ENCODE results near the gene TSPAN2.

The TSPAN2 gene

GRCh38 chr1:115073298-115074087, 15.8 kb downstream of the TSPAN2 start:
- no peak for TF ChIP-seq CTCF (IDR thresholded peaks at IDR 0.05)

- no peak for TF ChIP-seq CTCF (IDR thresholded peaks at IDR 0.05)
These were observed 18.2 kb downstream of the TSPAN2 start for GRCh38 chr1:115071012-115071664.

GRCh38 chr1:115069659-115070308, 19.5 kb downstream of the TSPAN2 start:
- TF ChIP-seq CTCF (IDR thresholded peaks at IDR 0.05) = no peak

- no peak for TF ChIP-seq CTCF (IDR thresholded peaks at IDR 0.05)
These were observed 20.3 kb downstream of the TSPAN2 start for GRCh38 chr1:115068826-115069585.

GRCh38 chr1:115067161-115067859, 22.0 kb downstream of the TSPAN2 start:
- no peak for TF ChIP-seq CTCF (IDR thresholded peaks at IDR 0.05)

- no peak for TF ChIP-seq CTCF (IDR thresholded peaks at IDR 0.05)
These were observed 24.3 kb downstream of the TSPAN2 start for GRCh38 chr1:115065021-115065420.

- TF ChIP-seq CTCF (IDR thresholded peaks at IDR 0.05) = no peak
These were observed 24.8 kb downstream of the TSPAN2 start for GRCh38 chr1:115064461-115064860.
